Myocyte (in vitro differentiated cells): ENCODE results near the gene PLEKHJ1. TPM values are rescaled to one million over a fixed set of nuclear protein-coding genes. Genes with fewer than 3 reads are reported as not detected.

Source experiments
- DNase-seq: peaks from one replicate; pipeline ENCODE4 v3.0.0-alpha.2; 2012; ENCODE audit warnings: low read depth
- total RNA-seq: library from RNA; depleted of rRNA; stranded (reverse); fragments of >200 nt; gene quantifications from 2 replicates; pipeline ENCODE4 v1.2.3, GENCODE V29; 2014

Gene PLEKHJ1
- total RNA-seq, 1 donor from 2014 or later: 86.7 TPM

DNA sequence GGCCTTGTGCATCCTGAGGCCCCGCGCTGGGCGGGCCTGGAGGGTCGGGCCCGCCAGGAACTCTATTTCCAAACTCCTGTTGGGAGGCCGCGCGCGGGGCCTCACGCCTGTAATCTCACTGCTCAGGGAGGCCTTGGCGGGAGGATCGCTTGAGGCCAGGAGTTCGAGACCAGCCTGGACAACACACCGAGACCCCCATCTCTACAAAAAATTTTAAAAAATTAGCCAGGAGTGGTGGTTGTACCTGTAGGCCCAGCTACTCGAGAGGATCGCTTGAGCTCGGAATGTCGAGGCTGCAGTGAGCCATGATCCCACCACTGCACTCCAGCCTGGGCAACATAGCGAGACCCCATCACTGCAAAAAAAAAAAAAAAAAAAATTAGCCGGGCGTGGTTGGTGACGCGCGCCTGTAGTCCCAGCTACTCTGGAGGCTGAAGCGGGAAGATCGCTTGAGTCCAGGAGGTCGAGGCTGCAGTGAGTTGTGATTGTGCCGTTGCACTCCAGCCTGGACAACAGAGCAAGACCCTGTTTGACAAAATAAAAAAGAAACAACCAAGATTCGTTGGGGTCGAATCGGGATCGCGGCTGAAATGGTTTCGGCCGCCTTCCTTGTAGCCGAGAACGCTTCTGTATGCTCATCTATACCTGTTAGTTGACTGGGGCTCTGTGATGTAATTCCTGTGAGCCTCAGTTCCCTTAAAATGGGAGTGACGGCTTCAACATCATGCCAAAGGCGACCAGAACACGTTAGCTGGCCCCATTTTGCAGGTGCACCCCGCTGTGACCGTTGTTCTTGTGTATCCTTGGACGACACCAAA lies 1.1 kb upstream of the PLEKHJ1 start:
- DNase-seq: no peak

DNA sequence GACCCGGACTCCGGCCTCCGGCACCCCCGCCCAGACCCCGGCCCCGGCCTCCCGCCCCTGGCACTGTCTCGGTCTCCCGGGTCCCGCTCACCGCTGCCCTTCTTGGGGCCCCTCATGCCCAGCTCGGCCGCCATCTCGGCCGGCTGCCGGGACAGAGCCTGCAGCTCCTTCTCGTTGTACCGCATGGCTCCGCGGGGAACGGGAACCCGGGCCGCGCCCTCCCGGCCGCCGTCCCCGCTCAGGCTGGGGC lies 140 bp downstream of the PLEKHJ1 start:
- DNase-seq: no peak

DNA sequence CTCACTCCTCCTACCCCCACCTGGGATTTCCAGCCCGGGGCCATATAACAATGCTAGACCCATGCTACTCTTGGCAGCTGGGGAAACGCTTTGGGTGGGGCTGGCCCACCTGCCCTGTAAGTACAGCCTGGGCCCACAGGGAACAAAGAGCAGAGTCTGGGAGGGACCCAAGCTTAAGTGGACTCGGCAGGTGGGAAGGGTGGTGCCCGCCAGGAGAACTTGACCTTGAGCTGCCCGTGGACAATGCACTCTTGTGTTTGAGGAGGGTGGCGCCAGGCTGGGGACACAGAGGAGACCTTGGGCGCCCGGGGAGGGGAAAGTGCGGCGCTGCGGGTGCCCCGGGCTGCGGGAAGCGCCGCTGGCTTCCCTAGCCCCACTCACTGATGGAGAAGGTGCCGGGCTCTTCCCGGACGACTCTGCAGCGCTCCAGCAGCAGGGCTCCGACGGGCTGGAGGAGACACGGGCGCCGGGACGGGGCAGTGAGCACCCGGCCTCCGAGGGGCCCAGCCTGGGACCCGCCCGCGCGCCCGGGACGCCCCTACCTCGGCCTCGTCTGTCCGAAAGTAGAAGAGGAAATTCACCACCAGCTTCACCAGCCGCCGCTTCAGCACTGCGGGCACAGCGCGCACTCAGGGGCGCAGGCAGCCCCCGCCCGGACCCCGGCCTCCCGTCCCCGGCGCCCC lies 607 bp downstream of the PLEKHJ1 start:
- peak; percentile 37 for DNase-seq

DNA sequence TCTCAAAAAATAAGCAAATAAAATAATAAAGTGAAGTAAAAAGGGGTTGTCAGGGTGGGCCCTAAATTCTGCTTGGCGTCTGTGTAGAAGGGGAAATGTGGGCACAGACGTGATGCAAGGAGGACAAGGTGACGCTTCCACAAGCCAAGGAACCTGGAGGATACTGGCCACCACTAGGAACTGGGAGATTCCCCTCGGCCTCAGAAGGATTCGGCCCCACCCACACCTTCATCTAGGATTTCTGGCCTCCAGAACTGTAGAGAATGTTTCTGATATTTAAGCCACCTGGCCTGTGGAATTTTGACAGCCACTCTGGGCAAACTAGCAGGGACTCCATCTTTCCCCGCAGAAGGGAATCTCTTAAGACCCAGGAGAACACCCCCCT lies 1.1 kb downstream of the PLEKHJ1 start:
- DNase-seq: no peak

DNA sequence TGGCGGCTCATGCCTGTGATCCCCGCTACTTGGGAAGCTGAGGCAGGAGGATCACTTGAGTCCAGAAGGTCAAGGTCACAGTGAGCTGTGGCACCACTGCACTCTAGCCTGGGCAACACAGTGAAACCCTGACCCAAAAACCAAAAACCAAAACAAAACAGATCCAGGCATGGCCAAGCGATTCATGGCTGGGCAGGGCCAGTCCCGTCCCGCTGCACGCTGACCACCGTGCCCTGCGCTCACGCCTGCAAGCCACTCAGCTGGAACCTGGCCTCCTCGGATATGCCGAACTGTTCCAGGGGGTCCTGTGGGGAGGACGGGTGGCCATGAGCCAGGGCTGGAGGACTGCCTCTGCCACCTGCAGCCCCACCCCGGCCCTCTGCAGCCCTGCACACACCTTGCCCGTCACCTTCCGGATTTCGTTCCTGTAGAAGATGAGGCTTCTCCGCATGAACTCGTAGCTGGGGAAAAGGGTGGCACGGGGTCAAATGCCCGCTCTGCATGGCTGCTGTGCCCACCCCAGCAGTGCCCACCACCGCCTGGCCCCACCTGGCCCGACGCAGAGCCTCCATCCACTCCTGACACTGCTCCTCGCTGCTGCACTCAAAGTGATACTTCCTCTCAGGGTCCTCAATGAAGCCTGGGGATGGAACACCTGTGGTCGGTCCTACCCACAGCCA lies 2.4 kb downstream of the PLEKHJ1 start:
- DNase-seq: no peak

DNA sequence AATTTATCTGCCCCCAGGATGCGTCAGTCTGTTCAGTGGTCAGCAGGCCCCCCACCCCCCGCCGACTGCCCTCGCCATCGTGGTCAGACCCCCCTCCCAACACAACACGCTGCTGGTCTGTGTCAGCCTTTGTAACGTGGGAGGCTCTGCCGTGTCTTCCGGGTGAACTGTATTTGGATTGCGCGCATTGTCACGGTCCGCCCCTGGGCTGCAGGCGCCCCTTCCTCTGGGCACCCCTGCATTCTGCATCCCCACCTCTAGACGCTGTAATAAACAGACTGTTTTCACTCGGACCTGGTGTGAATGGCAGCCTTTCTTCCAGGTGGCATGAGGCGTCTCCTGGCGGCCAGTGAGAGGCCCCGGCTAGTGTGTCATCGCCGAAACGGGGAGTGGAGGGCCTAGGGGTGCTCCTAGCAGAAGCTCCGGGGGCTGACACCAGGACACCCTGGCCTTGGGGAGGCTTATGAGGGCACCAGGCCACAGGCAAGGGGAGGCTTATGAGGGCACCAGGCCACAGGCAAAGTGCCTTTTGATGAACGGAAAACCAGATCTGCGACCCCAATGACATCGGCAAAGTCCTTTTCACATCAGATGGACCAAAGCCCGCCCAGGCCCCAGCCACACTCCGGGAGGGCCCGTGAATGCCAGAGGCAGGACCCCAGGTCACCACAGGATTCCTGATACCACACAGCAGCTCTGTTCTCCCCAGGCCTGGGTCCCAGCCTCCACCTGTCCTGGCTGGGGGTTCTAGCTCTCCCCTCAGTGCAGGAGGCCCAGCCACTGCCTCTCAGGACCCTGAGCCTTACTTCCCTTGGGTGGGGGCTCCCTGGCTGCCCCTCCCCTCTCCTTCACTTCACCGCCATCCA lies 3.6 kb downstream of the PLEKHJ1 start:
- no peak for DNase-seq

DNA sequence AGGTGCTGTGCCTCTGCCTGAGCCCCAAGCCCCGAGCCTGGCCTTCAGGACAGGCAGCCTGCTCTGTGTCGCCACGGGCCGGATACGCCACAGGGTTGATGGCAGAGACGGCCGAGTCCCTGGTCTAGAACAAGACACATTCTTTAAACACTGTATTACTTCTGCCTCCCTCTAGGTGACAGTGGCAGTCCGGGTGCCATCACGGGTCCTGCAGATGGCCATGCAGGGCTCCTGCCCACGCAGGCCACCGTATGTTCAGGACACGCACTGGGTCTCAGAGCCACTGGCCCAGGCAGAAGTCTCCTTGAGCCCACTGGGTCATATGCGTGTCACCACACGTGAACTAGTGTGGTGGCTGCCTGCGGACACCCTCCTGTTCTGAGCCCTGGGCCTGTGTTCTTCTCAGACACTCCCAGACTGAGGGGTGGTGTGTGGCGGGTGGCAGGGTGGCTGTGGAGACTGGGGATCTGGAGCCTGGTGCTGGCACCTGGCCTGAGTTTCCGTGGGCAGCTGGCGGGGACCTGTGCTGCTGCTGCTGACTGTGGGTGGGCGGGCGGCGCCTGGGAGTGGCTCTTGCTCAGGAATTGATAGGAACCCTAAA lies 4.4 kb downstream of the PLEKHJ1 start:
- DNase-seq: no peak

DNA sequence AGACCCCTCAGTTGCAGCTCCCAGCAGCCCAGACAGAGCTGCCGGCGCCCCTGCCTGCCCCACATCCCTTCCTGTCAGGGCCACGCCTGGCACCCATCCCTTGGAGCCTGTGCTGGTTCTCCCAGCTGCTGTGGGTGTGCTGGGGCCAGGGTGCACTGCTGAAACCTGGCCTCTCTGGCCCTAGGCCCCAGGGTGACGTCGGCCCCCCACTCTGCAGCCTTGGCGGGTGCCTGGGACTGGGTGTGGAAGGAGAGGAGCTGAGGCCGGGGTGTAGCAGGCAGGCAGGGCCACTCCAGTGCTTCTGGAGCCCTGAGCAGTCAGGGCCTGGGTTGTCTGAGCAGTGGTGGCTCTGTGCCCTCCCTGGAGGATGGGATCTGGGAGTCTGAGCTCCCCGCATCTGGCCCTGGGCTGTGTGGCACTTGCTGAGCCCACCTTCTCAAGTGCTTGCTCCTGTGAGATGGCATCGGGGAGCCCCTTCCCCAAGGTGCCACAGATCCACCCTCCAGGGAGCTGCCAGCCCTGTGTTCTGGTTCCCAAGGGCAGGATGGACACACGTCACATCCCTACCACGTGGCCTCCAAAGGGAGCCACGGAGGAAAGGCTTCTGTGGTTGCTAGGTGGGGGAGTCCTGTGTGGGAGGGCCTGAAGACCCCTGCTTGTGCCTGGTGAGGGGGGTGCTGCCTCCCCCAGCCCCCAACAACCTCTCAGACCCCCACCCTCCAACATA lies 5.2 kb downstream of the PLEKHJ1 start:
- peak; percentile 43 for DNase-seq

DNA sequence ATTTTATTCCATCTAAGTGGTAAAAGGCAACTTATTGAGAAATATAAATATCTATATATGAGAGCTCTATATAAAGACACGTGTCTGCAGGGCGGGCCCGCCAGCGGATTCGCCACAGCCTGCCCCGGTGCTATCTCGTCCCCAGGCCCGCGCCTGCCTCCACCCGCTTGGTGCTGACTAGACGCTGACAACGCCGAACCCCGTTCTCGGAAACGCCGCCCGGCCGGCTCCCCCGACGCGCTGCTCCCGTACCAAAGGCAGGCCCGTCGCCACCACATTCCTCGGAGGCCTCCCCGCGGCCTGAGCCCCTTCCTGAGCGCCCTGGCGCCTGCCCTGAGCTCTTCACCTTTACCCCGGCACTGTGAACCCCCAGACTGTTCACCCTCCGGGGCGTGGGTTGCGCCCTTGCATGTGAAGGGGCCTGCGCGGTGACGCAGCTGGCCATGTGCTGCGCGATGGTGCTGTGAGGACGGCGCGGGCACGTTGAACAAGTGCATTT lies 6.0 kb downstream of the PLEKHJ1 start:
- DNase-seq: no peak

DNA sequence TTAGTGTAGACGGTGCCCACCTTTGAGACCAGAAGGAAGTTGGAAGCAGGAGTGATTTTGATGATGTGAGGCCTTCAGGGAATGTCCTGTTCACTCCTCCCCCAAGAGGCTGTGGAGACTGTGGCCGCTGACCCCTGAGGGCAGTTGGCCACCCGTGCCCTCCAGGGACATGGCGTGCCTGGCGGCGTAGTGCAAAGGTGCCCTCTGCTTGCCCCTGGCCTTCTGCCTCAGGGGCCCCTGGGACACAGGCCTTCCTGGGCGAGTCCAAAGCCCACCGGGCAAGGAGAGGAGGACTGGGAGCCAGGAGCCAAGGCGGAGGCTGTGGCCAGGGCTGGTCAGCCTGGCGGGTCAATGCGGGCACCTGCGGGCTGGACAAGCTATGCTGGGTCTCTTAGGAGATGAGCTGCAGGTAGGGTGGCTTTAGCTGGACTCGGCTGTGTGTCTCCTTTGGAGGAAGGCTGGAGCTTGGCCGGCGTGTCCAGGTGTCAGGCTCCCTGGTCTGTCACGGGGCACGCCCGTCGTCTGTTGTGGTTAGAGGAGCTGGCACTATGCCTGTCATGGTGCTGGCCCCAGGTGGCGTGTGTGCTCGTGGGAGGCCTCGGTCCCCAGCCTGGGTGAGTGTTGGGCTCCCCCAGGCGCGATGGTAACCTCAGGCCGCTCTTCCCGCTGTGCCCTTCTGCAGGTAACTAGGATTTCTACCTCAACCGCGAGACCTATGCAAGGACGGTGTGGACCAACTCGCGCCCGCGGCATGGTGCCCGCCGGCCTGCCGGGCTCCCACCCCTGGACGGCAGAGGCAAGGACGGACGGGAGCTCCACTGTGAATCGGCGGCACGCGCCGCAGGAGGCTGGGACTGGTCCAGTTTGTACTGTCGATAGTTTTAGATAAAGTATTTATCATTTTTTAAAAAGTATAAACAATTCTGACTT lies 6.8 kb downstream of the PLEKHJ1 start:
- peak; percentile 8 for DNase-seq

DNA sequence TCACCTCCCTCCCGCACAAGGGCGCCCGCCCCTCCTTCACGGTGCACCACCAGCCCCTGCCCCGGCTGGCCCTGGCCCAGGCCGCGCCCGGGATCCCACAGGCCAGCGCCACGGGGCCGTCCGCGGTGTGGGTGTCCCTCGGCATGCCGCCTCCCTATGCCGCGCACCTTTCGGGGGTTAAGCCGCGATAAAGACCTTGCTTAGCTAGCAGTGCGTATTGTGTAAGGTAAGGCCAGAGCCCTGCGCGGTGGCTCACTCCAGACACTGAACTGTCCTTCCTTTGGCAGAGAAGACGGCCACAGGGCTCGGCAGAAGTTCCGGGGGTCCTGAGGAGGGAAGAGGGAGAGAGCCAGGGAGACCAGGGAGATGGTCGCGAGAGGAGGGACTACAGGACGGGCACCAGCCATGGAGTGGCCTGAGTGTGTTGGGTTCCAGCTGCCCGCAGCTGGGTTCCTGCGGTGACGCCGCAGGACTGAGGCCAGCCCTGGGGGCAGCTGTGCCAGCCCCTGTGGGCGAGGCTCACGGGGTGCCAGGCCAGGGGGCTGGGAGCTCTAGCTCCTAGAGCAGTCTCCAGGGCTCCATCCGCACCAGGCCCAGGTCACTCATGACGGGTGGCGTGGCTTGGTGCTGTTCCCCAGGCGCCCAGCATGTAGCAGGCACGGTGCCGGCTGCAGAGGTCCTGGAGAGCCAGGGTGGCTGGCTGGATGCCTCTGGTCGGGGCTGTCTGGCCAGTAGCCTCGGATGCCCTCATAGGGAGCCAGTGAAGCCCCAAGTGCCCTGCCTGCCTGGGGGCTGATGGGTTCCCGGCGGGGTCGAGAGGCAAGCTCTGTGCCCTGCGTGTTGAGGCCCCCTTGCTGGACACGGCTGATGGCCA lies 7.7 kb downstream of the PLEKHJ1 start:
- DNase-seq: no peak

DNA sequence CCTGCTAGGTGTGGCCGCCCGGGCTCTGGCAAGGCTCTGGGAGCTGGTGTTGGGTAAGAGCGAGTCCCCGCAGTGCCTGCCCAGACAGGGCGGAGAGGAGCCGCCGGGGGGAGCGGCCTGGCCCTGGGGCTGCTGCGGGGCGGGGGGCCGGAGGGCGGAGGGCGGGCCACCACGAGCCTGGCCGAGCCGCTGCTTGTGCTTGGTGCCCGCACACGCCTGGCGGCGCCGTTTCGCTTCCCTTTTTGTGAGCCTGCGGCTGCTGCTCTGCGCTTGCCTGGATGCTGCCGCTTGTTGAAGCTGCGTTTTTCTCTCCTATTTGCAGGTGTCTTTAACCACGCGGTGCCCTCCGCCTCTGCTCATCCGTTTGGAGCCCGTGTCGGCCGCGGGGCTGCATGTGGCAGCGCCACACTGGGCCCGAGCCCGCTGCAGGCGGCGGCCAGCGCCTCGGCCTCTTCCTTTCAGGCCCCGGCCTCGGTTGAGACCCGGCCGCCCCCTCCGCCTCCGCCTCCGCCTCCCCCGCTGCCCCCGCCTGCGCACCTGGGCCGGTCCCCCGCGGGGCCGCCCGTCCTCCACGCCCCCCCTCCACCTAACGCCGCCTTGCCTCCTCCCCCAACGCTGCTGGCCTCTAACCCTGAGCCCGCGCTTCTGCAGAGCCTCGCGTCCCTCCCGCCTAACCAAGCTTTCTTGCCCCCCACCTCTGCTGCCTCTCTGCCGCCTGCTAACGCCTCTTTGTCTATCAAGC lies 8.5 kb downstream of the PLEKHJ1 start:
- no peak for DNase-seq

DNA sequence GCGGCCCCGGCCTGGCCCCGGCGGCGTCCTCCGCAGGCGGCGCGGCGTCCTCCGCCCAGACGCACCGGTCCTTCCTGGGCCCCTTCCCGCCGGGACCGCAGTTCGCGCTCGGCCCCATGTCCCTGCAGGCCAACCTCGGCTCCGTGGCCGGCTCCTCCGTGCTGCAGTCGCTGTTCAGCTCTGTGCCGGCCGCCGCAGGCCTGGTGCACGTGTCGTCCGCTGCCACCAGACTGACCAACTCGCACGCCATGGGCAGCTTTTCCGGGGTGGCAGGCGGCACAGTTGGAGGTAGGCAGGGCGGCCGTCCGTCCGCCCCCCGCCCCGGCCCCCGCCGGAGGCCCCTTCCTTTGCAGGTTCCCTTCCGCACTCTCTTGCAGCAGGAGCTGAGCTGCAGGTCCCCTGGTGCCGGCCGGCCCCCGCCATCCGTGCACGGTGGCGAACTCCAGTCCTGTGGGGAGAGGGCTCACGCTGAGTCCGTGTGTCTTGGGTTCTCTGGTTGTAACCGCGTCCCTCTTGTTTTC lies 9.2 kb downstream of the PLEKHJ1 start:
- no peak for DNase-seq

DNA sequence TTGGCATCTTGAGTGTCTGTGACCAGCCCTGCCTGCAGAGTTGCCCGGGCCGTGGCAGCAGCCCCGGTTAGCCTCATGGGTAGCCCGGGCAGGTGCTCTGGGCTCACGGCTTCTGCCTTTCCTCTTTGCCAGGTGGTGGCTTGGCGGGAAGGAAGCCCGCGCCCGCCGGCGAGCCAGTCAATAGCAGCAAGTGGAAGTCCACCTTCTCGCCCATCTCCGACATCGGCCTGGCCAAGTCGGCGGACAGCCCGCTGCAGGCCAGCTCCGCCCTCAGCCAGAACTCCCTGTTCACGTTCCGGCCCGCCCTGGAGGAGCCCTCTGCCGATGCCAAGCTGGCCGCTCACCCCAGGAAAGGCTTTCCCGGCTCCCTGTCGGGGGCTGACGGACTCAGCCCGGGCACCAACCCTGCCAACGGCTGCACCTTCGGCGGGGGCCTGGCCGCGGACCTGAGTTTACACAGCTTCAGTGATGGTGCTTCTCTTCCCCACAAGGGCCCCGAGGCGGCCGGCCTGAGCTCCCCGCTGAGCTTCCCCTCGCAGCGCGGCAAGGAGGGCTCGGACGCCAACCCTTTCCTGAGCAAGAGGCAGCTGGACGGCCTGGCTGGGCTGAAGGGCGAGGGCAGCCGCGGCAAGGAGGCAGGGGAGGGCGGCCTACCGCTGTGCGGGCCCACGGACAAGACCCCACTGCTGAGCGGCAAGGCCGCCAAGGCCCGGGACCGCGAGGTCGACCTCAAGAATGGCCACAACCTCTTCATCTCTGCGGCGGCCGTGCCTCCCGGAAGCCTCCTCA lies 9.9 kb downstream of the PLEKHJ1 start:
- no peak for DNase-seq

DNA sequence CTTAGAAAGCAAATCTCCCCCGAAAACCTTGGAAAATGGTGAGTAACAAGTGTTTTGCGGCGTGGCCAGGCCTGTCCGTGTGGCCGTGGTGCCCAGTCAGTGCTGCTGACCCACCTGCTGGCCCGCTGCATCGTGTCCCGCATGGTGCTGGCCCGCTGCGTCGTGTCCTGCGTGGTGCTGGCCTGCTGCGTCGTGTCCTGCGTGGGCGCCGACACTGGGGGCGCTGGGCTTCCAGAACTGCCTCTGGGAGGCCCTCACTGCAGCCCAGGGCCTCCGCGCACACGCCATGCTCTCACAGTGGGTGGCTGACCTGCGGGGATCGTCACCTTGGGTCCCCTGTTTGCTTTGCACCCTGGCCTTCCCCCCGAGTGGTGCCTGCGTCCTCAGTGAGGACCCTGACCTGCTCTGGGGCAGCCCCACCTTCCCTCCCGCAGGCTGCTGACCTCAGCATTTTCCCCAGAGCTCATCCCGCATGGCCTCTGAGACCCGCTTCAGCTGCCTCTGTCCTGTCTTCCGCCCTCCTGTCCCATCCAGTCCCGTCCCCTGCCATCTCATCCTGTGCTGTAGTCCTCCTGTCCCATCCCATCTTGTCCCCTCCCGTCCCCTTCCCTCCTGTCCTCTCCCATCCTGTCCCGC lies 10.6 kb downstream of the PLEKHJ1 start:
- no peak for DNase-seq
